Fibroblast of lung (primary cell): ENCODE data around the gene TRERF1.

ENCODE experiments used
- CTCF ChIP-seq, 2 donors: IDR thresholded peaks in 1 of 2; conservative IDR thresholded peaks in 1 of 2; 1 replicate in 1 of 2; 2 replicates in 1 of 2; pipeline ENCODE4 v1.5.1; 2011 to 2012; ENCODE audit warnings: low read length in 2 of 2, control low read depth in 1 of 2, inconsistent platforms in 1 of 2, low read depth in 1 of 2, mild to moderate bottlenecking in 1 of 2
- EZH2 ChIP-seq: IDR thresholded peaks from 2 replicates; pipeline ENCODE4 v1.5.1; 2012; ENCODE audit warnings: low read length, control low read depth, mild to moderate bottlenecking; ENCODE audit errors: missing control alignments

- TF ChIP-seq EZH2 (no peak), CTCF (conservative IDR thresholded peaks at IDR 0.05 in 1 of 2, IDR thresholded peaks at IDR 0.05 in 1 of 2; ENCODE audit: low read depth in 1 of 2, low read length in 2 of 2) (no peak)
Measured at GRCh38 chr6:42236682-42237473, 214.8 kb downstream of the TRERF1 start.
